ENCODE results near the gene SPO11. TPM values are rescaled to one million over a fixed set of nuclear protein-coding genes. Genes with fewer than 3 reads are reported as not detected.
A peak's percentile ranks its signal among the peaks of the same experiment; 100 is the strongest.

Gene SPO11
- total RNA-seq, 4 donors from 2014 or later, result not detected

- intact Hi-C loops (cut with DNase I; ENCODE audit: low total_unique reads) (loop anchor here (1.0 kb wide), 1 partner anchor 113 kb away; no protein-coding TSS in a partner anchor), in situ Hi-C loops (cut with MboI; ENCODE audit: low pct_ligation_motif_present in 1 of 4, low pct_unique_long_range_greater_than_20kb in 1 of 4, low sequenced_read_pairs in 3 of 4) (loop anchor here (10.0 to 25.0 kb wide), 4 partner anchors 112 to 830 kb away; partner anchors contain the start of gene ZBP1 (in 1 of the 4))
- WGBS, 2 donors (ENCODE audit: low coverage in 1 of 2), result 83 to 92% methylated on average over 4 to 5 of the region's 5 CpGs
- Histone ChIP-seq H3K36me3 (peaks cover 0 to 10% (median 5%) of the 10 kb centered on the region in 4 donors), H3K27me3 (no peaks in the 10 kb centered on the region), H3K9me3 (no peaks in the 10 kb centered on the region), H3K4me3 (no peak overlapping the region), H3K27ac (peak overlapping the region in 3 of 4 donors; percentile 75 to 83 (median 80)), H3K4me1 (peaks cover 5 to 36% (median 31%) of the 10 kb centered on the region in 4 donors)
- TF ChIP-seq POLR2A (IDR thresholded peaks at IDR 0.05) (no peak), POLR2AphosphoS5 (IDR thresholded peaks at IDR 0.05) (no peak), EP300 (IDR thresholded peaks at IDR 0.05; ENCODE audit: low read depth) (no peak)
- TF ChIP-seq, protein P1, sequence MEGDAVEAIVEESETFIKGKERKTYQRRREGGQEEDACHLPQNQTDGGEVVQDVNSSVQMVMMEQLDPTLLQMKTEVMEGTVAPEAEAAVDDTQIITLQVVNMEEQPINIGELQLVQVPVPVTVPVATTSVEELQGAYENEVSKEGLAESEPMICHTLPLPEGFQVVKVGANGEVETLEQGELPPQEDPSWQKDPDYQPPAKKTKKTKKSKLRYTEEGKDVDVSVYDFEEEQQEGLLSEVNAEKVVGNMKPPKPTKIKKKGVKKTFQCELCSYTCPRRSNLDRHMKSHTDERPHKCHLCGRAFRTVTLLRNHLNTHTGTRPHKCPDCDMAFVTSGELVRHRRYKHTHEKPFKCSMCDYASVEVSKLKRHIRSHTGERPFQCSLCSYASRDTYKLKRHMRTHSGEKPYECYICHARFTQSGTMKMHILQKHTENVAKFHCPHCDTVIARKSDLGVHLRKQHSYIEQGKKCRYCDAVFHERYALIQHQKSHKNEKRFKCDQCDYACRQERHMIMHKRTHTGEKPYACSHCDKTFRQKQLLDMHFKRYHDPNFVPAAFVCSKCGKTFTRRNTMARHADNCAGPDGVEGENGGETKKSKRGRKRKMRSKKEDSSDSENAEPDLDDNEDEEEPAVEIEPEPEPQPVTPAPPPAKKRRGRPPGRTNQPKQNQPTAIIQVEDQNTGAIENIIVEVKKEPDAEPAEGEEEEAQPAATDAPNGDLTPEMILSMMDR (IDR thresholded peaks at IDR 0.05), result no peak
- no peak for DNase-seq
Observed at GRCh38 chr20:57382516-57382915, 52.9 kb downstream of the SPO11 start.

GRCh38 chr20:57383447-57384347 is 54.1 kb downstream of the SPO11 start:
- 41 to 48% methylated on average over 14 to 20 of the region's 20 CpGs for WGBS, 2 donors (ENCODE audit: low coverage in 1 of 2)
- peak; percentile 77 for DNase-seq
- no peak overlapping the region for H3K4me3 ChIP-seq
- H3K27ac ChIP-seq, result peak overlapping the region; percentile 72 to 83 (median 78)
- in situ Hi-C loops (cut with MboI; ENCODE audit: low pct_ligation_motif_present in 1 of 4, low pct_unique_long_range_greater_than_20kb in 1 of 4, low sequenced_read_pairs in 3 of 4) (loop anchor here (10.0 to 25.0 kb wide), 4 partner anchors 111 to 829 kb away; partner anchors contain the start of gene ZBP1 (in 1 of the 4)), intact Hi-C loops (cut with DNase I; ENCODE audit: low total_unique reads) (no loop called here)
- no peaks in the 10 kb centered on the region for H3K27me3 ChIP-seq
- peaks cover 5 to 40% (median 31%) of the 10 kb centered on the region in 4 donors for H3K4me1 ChIP-seq
- TF ChIP-seq POLR2A (IDR thresholded peaks at IDR 0.05) (peak; percentile 64), POLR2AphosphoS5 (IDR thresholded peaks at IDR 0.05) (peak; percentile 47 to 59 (median 55))
- TF ChIP-seq, protein P1 (IDR thresholded peaks at IDR 0.05), result no peak
- H3K9me3 ChIP-seq, result no peaks in the 10 kb centered on the region
- H3K36me3 ChIP-seq, result peaks cover 0 to 4% (median 2%) of the 10 kb centered on the region in 4 donors

GRCh38 chr20:57384486-57384885 is 54.9 kb downstream of the SPO11 start:
- TF ChIP-seq, protein P1 (IDR thresholded peaks at IDR 0.05), result no peak
- TF ChIP-seq POLR2A (IDR thresholded peaks at IDR 0.05), result no peak
- TF ChIP-seq POLR2AphosphoS5 (IDR thresholded peaks at IDR 0.05), result no peak
- no peak for TF ChIP-seq EP300 (IDR thresholded peaks at IDR 0.05; ENCODE audit: low read depth)
- Histone ChIP-seq H3K27me3 (no peaks in the 10 kb centered on the region), H3K36me3 (peaks cover 0 to 4% (median 2%) of the 10 kb centered on the region in 4 donors), H3K9me3 (no peaks in the 10 kb centered on the region), H3K4me3 (no peak overlapping the region), H3K27ac (peak overlapping the region; percentile 16 to 83 (median 62)), H3K4me1 (peaks cover 5 to 46% (median 33%) of the 10 kb centered on the region in 4 donors)
- DNase-seq, result no peak
- intact Hi-C loops (cut with DNase I; ENCODE audit: low total_unique reads), result no loop called here
- WGBS, 2 donors (ENCODE audit: low coverage in 1 of 2), result 62% methylated on average over 8 of the region's 8 CpGs; no CpG with 5 or more reads in 1 of the 2 donors
- in situ Hi-C loops (cut with MboI; ENCODE audit: low pct_ligation_motif_present in 1 of 4, low pct_unique_long_range_greater_than_20kb in 1 of 4, low sequenced_read_pairs in 3 of 4), result loop anchor here (10.0 to 25.0 kb wide), 4 partner anchors 110 to 828 kb away; partner anchors contain the start of gene ZBP1 (in 1 of the 4)
